Activated T-cell treated with anti-CD3 and anti-CD28 coated beads for 48 hours (primary cell): ENCODE results near the gene CDRT15.
"Not testable (repeated sequence)": the region's sequence is repeated elsewhere in the genome, so short reads cannot be mapped to it uniquely, and the experiment has no call there.

Experiments
- DNase-seq: peaks from one replicate; pipeline ENCODE4 v3.0.0-alpha.2; 2020; ENCODE audit warnings: low read depth

Gene CDRT15

DNA sequence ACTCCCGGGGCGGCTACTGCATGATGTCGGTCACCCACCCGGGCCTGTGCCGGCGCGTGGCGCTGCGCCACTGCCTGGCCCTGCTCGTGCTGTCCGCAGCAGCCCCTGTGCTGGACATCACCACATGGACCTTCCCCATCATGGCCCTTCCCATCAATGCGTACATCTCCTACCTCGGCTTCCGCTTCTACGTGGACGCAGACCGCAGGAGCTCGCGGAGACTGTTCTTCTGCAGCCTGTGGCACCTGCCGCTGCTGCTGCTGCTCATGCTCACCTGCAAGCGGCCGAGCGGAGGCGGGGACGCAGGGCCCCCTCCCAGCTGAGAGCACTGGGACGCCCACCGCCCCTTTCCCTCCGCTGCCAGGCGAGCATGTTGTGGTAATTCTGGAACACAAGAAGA lies 29.8 kb downstream of the CDRT15 start:
- DNase-seq, result no peak

DNA sequence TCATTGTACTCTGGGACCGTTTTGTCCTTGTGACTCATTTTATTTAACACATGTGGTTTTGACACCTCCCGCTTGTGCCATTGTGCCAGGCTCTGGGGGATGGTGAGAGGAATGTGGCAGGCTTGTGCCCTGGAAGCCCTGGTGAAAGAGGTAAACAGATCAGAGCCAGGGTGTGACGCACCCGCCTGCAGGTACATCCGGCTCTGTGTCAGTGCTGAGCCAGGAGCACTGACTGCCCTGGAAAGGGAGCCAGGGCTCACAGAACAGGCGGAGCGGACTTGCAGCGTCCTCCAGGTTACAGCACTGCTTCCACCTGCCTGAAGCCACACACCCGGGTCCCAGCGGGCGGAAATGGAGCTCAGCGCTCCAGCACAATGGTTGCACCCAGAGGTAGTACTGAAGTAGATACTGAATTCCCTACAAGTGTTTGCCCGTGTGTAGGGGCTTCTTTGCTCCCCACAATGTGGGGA lies 30.6 kb downstream of the CDRT15 start:
- DNase-seq, result peak; percentile 54

DNA sequence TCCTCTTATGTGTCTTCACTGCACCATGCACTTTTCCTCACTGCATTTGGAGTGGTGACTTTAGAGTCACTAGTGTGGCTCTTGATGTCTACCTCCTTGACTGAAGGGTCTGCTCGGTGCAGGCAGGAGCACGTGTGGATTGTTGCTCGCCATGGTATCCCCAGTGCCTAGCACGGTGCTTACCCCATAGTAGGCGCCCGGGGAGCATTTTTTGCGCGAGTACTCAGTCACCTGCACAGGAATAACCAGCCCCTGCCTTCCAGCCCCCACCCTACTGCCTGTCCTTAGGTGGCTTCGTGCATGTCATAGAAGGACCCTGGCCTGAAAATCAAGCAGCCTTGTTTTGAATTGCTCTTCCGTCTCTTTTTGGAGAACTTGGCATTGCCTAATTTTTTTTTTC lies 31.3 kb downstream of the CDRT15 start:
- DNase-seq, result no peak

DNA sequence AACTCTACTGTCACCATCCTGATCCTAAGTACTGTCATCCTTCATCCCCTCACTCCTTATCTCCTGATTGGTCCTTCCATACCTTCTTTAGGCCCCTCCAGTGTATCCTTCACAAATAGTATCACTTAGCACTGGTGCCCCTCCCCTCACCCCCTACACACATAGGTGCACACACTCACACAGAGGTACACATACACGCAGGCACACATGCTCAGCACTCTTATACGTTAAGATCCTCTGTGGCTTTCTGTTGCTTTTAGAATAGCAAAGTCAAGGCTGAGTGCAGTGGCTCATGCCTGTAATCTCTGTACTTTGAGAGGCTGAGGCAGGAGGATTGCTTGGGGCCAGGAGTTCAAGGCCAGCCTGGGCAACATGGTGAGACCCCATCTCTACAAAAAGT lies 32.1 kb downstream of the CDRT15 start:
- DNase-seq, result no peak

DNA sequence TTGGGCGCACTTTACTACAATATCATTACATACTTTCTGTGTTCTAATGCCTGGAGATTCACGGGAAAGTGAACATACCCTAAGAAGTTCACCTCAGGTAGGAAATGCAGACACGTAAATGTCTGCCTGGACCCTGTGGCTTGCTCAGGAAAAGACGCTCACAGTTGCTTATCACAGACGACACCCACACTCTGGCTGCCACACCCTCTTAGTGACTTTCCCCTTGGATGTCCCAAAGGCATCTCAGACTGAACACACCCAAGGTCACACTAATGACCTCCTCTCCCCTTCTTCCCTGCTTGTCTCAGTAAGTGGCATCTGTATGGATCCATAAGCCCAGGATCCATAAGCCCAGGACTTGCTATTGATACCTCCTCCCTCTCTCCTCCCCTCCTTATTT lies 32.6 kb downstream of the CDRT15 start:
- DNase-seq, result no peak

DNA sequence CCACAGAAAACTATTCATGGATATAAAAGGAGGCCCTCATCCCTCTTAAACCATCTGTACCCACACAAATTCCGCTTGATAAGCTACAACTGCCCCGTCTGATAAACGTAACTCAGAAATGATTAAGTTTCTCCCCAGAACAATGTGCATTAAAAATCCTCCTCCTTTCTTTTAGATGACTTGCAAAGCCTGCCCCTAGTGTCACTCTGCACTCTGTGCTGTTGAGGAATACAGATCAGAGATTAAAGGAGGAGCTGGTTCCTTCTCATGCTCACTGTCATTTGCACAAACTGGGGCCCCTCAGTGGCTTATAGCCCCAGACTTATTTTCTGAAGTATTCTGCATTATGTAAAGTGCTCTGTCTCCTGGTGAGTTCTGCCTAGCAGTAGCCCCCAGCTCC lies 33.3 kb downstream of the CDRT15 start:
- DNase-seq, result no peak

DNA sequence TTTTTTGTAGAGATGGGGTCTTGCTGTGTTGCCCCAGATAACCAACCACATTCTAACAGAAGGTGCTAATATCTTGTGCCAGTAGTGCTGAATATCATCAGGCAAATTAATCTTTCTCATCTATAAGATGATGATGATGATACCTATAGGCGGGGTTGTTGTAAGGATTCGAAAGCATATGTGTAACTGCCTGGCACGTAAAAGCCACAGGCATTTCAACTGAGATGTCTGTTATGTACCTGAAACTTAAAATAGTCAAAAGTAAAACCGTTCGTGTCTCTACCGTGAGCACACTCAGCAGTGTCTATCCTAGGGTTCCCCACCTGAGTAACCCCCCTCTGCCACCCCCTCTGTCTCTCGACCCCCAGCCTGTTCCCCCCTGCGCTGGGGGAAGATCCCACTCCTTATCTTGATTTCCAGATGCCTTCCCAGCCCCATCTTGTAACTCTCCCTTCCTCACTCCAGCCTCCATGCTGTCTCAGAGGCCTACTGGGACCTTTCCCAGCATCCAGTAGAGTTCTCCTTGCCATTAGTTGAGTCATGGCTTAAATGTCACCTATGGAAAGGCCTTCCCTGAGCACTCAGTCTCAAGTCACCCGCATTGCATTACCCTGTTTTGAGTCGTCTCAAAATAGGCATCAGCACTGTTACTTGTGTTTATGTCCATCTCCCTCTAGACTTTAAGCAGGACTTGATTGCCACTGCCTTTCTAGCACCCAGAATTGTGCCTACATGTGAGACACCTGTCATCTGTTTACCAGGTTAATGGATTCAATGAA lies 34.1 kb downstream of the CDRT15 start:
- DNase-seq, result no peak

DNA sequence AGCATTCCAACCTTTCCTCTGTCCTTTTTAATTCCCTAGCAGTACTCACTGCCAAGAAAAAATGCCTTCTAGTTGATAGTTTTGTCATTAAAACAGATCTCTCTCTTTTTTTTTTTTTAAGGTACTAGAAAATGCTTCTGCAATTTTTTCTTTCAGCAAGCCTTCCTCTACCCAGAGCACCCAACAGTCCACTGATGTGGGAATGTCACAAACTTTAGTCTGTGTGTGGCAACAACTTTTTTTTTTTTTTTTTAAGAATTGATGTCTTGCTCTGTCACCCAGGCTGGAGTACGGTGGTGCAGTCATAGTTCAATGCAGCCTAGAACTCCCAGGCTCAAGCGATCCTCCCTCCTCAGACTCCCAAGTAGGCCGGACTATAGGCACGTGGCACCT lies 34.7 kb downstream of the CDRT15 start:
- DNase-seq, result no peak

DNA sequence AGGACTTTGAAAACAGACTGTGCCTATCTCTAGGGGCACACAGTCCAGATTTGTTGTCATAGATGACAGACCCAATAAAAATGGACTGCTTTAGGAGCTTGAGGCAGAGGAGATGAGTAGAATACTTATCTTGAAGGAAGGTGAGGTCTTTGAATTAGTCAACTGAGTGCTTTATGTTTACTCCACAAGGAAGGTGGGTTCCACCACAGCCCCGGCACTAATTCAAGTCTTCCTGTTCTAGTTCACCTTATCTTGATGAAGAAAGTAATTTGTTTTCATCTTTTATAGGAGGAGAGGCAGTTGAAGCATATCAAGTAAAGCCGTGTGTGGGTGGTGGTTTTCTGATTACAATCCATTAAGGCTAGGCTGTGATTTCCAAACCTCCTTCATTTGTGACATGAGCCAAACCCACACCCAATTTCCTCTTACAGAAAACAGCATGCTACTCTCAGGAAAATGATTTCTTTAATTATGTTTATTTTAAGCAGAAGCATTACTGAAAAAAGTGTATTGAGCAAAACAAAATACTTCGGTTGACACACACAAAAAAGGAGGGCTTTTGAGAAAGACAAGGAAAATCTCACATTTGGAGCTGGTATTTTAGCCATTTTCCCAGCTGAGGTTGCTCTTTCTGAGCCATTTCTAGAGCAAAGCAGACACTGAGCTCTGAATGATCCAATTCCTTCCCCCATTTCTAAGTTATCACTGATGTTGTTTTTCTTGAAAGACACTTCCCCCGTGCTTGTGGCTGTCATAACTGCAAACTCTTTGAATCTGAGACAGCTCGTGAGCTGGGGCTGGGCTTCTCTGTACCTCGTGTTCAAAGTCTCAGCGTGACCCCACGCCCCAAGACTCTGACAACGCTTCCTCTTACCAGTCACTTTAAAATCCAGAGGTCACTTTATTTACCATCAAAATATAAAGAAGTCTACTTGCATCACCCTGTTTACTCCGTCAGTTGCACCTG lies 35.4 kb downstream of the CDRT15 start:
- peak; percentile 36 for DNase-seq

DNA sequence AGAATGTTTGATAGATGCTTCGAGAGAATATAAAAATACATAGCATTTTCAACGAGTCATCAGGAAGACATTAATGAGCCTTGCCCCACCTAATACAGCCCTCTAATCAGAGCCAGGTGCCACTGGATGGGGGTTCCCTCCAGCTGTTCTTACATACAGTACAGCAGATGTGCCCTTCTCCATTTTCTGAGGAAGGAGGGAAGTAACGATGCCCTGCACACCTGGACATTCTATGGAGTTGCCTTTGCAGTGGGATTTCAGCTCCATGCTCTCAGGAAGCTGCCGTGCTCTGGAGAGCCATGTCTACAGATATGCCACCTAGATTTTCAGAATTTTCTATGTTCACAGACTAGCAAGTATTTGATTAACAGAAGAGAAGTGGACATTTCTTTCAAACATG lies 36.3 kb downstream of the CDRT15 start:
- DNase-seq, result no peak

DNA sequence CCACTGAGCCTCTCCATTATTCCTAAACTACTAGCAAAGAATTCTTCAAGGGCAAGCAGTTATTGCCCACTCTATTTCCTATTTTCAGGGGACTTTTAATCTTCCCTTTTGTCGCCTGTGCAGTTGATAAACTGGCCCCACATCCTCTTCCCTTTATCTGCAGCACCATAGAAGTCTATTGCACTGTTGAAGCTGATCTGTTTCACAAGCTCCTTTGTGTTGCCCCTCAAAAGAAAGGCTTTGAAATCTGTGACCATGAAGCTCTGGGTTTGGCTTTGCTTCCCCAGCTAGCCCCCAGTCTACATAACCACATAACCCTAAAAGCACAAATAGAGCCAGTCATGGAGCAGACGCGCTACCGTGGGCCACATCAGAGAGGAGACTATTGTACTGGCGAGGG lies 37.1 kb downstream of the CDRT15 start:
- no peak for DNase-seq

DNA sequence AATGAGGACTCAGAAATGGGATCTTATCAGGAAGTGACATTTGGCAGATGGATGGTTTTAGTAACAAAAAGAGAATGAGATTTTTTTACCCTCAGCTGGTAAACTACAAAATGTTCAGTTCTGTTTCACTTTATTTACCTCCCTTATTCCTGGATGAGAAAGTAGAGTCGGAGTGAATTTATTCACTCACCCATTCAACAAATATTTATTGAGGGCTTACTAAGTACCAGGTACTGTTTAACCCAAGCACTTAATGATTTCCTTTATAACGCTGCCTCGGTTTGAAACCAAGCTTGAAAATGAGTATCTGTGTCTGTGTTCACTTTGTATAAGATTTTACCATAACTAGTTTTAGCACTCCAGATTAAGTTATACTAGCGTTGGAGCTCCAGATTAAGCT lies 38.1 kb downstream of the CDRT15 start:
- no peak for DNase-seq

DNA sequence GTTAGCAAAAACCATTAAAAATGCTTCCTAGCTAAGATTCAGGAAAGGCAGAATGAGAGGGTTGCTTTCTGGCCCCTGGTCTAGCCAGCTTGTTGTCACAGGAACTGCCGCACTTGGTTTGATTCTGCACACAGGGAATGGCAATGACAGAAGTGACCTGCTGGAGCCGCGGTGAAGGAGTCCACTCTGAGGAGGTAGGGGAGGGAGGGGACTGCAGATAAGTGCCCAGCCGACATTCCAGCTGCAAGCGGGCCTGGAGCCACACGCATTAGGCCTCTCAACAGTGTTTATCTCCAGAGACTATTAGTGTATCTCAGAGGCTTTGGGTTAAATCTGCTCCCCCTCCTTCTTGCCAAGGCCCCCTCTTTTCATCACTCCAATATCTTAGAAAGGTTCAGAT lies 38.6 kb downstream of the CDRT15 start:
- DNase-seq, result no peak

DNA sequence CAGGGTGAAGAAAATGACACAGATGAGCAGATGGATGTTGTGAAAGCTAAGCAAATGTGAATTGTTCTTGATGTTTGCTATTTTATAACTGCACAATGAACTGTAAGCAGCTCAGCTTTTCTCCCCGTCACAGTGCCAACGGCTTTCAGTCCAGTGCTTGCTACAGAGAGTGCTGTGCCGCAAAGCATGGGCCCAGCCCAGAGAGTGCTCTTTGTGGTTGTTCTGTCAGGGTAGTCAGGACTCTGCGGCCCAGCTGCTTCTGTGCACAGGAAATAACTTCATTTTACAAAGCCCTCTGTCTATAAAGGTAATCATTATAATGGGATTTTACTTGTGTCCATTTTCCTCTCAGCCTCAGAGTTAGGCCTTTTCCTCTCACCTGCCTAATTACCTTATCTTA lies 39.1 kb downstream of the CDRT15 start:
- DNase-seq, result peak; percentile 63

DNA sequence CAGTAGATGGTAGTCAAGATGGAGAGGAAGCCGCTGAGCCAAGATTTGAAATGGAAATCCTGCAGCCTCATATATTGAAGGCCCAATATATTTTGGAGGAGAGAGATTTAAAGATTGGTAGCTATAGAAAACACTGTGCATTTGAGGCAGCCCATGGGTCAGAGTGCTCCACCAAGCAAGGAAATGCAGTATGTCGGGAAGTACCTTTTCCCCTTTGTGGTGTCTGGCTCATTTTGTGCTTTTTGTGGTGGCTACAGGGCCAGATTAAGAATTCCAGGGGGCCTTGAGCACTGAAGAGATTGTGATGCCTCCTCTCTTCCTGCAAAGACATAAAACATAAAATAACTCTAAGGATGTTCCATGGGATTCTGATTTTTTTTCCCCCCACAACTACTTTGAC lies 39.6 kb downstream of the CDRT15 start:
- DNase-seq, result no peak

DNA sequence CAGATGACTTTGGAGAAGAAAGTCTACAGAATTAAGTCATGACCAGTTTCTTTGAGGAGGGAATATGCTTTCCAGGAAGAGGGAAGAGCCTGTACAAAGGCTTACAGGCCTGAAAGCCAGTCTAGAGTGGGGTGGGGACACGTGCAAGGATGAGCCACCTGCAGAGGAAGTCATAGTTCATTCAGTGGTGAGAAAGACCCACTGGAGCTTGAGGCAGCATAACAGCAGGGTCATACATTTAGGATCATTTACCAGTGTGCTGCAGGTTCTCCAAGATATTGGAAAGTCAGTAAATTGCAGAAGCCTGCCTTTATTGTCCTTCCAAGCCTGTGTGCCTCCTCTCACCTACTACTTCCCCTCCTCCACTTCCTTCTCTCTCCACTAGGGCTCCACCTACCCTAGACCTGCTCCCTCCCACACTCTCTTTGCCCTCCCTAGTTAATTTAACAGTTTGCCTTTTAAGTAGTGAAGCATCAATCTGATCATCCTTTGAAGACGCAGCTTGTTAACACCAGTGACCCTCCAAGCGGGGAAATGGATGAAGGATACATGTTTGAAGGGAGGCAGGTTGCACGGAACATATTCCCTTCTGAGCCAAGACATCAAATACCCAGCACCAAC lies 40.2 kb downstream of the CDRT15 start:
- DNase-seq, result no peak

DNA sequence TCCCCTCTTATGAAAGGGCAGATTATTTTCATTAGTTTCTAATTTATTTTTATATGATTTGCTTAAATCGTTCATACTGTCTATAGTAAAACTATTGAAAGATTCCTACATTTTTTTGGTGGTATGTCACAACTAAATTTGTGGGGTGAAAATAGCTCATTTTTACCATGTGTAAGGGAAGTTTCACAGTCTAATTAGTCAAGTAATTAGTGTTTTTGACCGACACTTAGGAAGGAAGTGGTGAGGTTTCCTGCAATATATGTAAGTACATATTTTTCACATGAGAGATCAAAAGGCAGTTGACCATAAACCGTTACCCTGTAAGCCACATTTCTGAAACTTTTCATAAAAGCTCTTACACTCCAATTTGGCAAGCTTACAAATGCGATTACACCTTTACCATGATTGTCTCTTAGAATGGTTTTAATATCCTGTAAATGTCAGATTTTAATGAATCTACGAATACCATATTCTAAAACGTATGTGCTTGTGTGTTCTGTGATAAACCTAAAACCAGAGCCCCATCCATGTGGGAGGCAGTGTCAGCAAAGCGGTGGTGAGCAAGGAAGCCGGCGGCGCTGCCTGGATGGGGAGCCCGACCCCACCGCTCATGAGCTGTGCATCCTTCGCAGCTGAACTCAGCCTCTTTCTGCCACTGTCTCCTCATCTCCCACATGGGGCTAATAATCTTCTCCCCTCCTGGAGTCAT lies 43.9 kb downstream of the CDRT15 start:
- DNase-seq, result not testable (repeated sequence)

DNA sequence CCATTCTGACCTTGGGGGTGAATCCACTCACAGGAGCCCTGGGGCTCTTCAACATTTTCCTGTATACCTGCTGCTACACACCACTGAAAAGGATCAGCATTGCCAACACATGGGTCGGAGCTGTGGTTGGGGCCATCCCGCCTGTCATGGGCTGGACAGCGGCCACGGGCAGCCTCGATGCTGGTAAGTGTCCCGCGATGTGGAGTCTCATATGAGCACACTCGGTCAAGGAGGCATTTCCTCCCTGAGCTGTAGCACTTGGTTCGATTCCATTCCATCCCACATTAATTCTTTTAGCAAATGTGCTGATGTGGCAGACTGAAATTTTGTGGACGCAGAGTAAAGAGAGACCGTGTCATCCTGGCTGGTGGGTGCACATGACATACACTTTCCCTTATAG lies 44.6 kb downstream of the CDRT15 start:
- DNase-seq, result not testable (repeated sequence)

DNA sequence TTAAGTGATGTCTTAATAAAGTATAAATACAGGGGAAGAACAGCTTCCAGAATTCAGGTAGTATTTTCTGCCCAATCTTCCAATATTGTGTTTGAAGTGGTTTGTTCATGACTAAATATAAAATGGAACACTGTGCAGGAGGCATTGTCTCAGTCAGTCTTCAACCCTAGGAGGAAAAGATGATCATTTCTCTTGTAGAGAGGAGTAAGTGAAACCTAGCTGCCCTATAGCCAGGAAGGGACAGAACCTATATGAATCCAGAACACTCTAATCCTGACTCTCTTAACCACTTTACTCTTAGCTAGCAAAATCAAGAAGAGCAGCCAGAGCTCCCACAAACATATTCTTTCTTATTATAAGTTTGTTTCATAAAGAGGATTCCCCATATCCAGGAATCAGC lies 45.2 kb downstream of the CDRT15 start:
- not testable (repeated sequence) for DNase-seq

DNA sequence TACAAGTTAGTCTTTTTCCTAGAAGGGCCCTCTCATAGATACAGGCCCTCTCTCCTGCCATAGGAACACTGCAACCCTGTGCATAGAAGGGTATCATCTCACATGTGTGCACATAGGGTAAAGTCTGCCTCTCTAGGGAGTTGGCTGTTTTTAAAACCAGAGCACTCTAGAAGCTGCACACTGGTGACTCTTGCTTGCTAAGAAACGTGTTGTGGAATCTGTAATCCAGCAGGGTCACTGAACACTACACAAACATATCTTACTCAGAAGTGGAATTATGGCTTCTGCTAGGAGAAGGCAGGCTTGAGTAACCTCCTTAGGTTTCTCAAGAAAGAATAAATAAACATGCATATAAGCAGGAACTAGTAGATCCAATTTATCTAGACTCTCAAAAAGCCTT lies 45.9 kb downstream of the CDRT15 start:
- DNase-seq, result not testable (repeated sequence)

DNA sequence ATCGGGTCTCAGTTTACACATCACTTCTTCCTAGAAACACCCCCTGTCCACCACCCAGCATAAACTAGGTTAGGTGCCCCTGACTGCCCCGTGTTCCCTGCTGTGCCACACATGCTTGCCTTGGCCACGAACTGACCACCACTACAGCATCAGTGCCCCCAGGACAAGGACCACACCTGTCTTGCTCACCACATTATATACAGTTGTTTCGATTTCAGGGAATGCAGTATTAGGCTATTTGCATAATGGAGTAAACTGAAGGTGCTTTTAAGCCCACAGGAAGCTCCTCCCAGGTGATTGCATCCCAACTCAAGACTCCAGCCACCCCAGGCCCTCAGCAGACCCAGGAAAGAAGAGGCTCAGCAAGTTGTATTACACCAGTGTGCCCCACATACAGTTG lies 50.2 kb downstream of the CDRT15 start:
- not testable (repeated sequence) for DNase-seq
